NCI-H1930 (cell line): Measurements from ENCODE around the gene EPHX1.

Experiments used
- DNase-seq, 2 experiments: peaks; one replicate each; lab custom pipeline; 2025; lab: John Stamatoyannopoulos, UW

Gene EPHX1

GRCh38 chr1:225842788-225843425, 33.0 kb downstream of the EPHX1 start:
- DNase-seq: no peak

GRCh38 chr1:225843426-225843795, 33.5 kb downstream of the EPHX1 start:
- no peak for DNase-seq

GRCh38 chr1:225844236-225845061, 34.5 kb downstream of the EPHX1 start:
- no peak for DNase-seq

GRCh38 chr1:225845097-225845496, 35.2 kb downstream of the EPHX1 start:
- DNase-seq: no peak

- peak; percentile 43 to 56 for DNase-seq
Measured at GRCh38 chr1:225845571-225846259, 35.8 kb downstream of the EPHX1 start.

GRCh38 chr1:225846331-225847310, 36.7 kb downstream of the EPHX1 start:
- no peak for DNase-seq

GRCh38 chr1:225847610-225848009, 37.7 kb downstream of the EPHX1 start:
- DNase-seq: no peak

GRCh38 chr1:225848030-225848955, 38.4 kb downstream of the EPHX1 start:
- DNase-seq: no peak

- no peak for DNase-seq
Measured at GRCh38 chr1:225849925-225850324, 40.0 kb downstream of the EPHX1 start.

GRCh38 chr1:225850370-225850769, 40.4 kb downstream of the EPHX1 start:
- DNase-seq: no peak

- no peak for DNase-seq
Measured at GRCh38 chr1:225851805-225852204, 41.9 kb downstream of the EPHX1 start.

- DNase-seq: no peak
Measured at GRCh38 chr1:225852413-225853124, 42.6 kb downstream of the EPHX1 start.

GRCh38 chr1:225853441-225853840, 43.5 kb downstream of the EPHX1 start:
- DNase-seq: no peak

GRCh38 chr1:225855503-225856300, 45.8 kb downstream of the EPHX1 start:
- DNase-seq: no peak

- no peak for DNase-seq
Measured at GRCh38 chr1:225857256-225857655, 47.3 kb downstream of the EPHX1 start.

GRCh38 chr1:225859151-225859550, 49.2 kb downstream of the EPHX1 start:
- DNase-seq: no peak

- no peak for DNase-seq
Measured at GRCh38 chr1:225860107-225860506, 50.2 kb downstream of the EPHX1 start.

- no peak for DNase-seq
Measured at GRCh38 chr1:225860876-225861441, 51.0 kb downstream of the EPHX1 start.
